Measurements from ENCODE around the gene TNPO2.

Gene TNPO2

GRCh38 chr19:12672744-12673143 is 51.0 kb downstream of the TNPO2 start:
- no peak for DNase-seq

DNA sequence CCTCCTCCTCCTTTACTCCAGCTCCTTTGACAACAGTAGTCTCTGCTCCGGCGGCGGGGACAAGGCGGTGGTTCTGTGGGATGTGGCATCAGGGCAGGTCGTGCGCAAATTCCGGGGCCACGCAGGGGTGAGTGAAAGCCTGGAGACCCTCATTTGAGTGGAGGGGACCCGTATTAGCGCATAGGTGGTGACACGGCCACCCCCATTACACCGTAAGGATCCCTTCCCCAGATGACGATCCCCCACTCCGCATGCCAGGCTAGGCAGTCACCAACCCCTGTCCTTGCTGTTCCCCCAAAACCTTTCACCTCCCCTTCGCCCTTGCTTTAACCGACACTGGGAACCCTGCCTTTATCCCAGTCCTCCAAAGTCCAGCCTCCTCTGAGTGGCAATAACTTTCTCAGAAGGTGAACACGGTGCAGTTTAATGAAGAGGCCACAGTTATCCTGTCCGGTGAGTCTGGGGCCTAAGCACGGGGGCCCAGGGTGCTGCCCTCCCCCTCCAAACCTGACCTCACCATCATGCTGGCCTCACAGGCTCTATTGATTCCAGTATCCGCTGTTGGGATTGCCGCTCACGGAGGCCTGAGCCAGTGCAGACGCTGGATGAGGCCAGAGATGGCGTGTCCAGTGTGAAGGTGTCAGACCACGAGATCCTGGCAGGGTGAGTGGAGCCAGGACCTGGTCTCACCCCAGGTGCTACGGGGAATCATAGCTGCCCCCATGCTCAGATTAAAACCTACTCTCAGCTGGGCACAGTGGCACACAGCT is 53.4 kb downstream of the TNPO2 start:
- DNase-seq: no peak

GRCh38 chr19:12669270-12670158 is 54.2 kb downstream of the TNPO2 start:
- DNase-seq: peak; percentile 45

- DNase-seq: no peak
Measured at GRCh38 chr19:12668932-12669269, 54.8 kb downstream of the TNPO2 start.

DNA sequence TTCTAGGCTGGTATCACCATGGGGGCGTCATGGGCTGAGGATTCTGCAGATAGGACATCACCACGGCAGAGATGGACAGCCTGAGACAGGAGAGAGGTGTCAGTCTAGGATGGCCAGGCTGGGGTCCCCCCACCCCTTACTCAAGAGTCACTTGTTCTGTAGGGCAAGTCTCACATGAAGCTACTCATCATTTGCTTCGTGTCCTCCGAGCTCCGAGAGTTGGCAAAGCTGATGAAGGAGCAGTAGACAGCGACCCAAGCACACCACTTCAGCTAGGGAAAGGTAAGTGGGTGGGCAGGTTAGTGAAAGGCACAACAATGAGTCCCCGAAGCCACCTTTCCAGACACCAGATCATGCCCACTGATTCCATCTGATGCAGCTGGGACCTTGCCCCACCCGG is 55.4 kb downstream of the TNPO2 start:
- no peak for DNase-seq

- no peak for DNase-seq
Measured at GRCh38 chr19:12667731-12668302, 55.9 kb downstream of the TNPO2 start.

GRCh38 chr19:12666265-12667048 is 57.3 kb downstream of the TNPO2 start, which contains the start of the genes MAN2B1 and WDR83:
MAN2B1 (minus strand) TSS chr19:12666742; CDS start chr19:12666701, 41 bp downstream.
WDR83 (plus strand) TSS chr19:12666807; CDS start chr19:12669791, 2,984 bp downstream.
- peak; percentile 65 for DNase-seq

GRCh38 chr19:12665671-12666264 is 58.0 kb downstream of the TNPO2 start:
- DNase-seq: no peak

DNA sequence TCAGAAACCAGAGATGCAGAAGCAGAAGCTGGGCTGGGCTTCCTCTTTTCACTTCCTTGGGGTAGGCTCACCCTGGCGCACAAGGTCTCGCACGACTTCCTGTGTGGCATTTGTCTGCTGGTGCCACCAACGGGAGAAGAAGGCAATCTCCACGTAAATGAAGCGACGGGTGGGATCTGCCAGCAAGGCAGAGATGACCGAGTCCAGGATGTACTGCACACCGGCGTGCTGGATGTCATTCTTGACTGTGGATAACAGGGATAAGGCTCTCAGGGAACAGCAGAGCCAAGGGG is 58.5 kb downstream of the TNPO2 start:
- no peak for DNase-seq

GRCh38 chr19:12664406-12665280 is 59.1 kb downstream of the TNPO2 start:
- no peak for DNase-seq

- no peak for DNase-seq
Measured at GRCh38 chr19:12660980-12661379, 62.8 kb downstream of the TNPO2 start.

GRCh38 chr19:12657966-12658365 is 65.8 kb downstream of the TNPO2 start:
- DNase-seq: no peak

GRCh38 chr19:12656899-12657571 is 66.7 kb downstream of the TNPO2 start:
- DNase-seq: no peak

- no peak for DNase-seq
Measured at GRCh38 chr19:12655546-12655945, 68.2 kb downstream of the TNPO2 start.

GRCh38 chr19:12652219-12652618 is 71.5 kb downstream of the TNPO2 start:
- DNase-seq: no peak

DNA sequence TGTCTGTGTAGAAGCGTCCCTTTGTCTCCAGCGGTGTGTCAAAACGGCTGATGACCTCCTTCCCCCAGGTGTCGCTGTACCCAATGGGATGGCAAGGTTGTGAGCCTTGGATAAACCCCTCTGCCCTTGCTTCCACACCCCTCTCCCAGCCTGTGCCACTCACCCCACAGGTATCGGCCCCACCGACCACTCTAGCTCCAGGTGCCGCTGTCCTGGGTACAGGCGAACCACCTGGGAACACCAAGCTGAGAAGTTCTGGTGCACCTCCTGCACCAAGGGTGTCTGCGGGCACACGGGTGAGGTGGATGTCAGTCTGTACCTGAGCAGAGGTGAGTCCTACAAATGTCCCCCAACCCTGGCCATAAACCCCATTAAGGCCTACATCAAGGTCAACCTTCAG is 73.8 kb downstream of the TNPO2 start:
- DNase-seq: no peak

Measured in NK-92 treated with Interleukin-12 subunit alpha and Interleukin-12 subunit beta, amount 100 ng/mL, for 24 hours (cell line).